IPS-18c (cell line): ENCODE results near the gene TRIM42.

Experiments used
- H3K4me3 ChIP-seq: 2 replicates; pipeline ENCODE4 v1.7.0; 2013; ENCODE audit warnings: low read depth, mild to moderate bottlenecking, low read length, moderate library complexity; ENCODE audit not compliant: insufficient read depth
- H3K9me3 ChIP-seq: one replicate; pipeline ENCODE4 v1.6.1; 2013; ENCODE audit warnings: mild to moderate bottlenecking, low read length, moderate library complexity; ENCODE audit not compliant: control insufficient read depth, insufficient read depth

The TRIM42 gene

GRCh38 chr3:140677764-140678163 is at the start of gene TRIM42:
Gene TRIM42, plus strand, starts transcription at chr3:140678064. Its CDS starts 166 bp downstream, at chr3:140678230.
- Histone ChIP-seq H3K9me3 (no peaks in the 10 kb centered on the region), H3K4me3 (no peak within 1 kb of the TSS; the same call in 1 of the 2 replicates)

DNA sequence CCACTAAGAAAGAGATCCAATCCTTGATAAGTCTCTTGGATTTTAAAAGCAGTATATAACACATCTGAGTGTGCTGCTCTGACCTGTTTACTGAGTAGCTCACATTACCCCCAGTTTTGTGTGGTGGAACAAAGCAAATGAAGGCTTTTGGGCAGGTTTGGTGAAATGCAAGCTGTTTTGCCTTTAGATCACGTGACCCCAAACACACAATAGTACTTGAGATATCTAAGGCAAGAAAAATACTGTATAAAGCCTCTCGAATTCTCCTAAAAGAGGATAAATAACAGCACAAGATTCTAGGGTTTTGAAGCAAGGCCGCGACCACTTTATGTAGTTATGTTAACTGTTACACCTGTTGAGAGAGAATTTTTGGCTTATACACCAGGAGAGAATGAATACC is 49.3 kb upstream of the TRIM42 start:
- no peaks in the 10 kb centered on the region for H3K9me3 ChIP-seq

GRCh38 chr3:140629357-140630137 is 48.3 kb upstream of the TRIM42 start:
- H3K9me3 ChIP-seq = no peaks in the 10 kb centered on the region
- no peak overlapping the region for H3K4me3 ChIP-seq

More for the DNA sequence above, 49.3 kb upstream of the TRIM42 start:
- H3K4me3 ChIP-seq = no peak overlapping the region

GRCh38 chr3:140630366-140630765 is 47.5 kb upstream of the TRIM42 start:
- no peaks in the 10 kb centered on the region for H3K9me3 ChIP-seq
- H3K4me3 ChIP-seq = no peak overlapping the region

- H3K4me3 ChIP-seq = no peak overlapping the region
Observed at GRCh38 chr3:140630866-140631265, 47.0 kb upstream of the TRIM42 start.

DNA sequence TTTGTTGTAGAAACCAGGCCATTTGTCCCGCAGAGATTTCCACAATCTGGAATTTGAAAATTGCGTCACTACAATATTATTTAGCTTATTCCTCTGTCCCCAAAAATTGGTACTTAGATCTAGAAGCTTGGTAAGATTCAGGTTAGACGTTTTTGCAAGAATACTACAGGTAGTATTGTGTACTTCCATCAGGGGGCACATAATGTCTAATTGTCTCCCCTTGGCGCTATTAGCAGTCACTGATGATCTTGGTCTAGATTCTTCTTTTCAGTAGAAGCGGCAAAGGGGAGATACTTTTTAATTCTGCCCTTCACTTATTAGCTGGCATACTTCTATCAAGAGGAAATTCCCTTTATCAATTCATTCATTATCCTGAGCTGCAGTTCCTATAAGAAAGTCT is 42.6 kb upstream of the TRIM42 start:
- H3K4me3 ChIP-seq = no peak overlapping the region
- H3K9me3 ChIP-seq = no peaks in the 10 kb centered on the region

More at GRCh38 chr3:140630866-140631265, 47.0 kb upstream of the TRIM42 start:
- H3K9me3 ChIP-seq = no peaks in the 10 kb centered on the region

DNA sequence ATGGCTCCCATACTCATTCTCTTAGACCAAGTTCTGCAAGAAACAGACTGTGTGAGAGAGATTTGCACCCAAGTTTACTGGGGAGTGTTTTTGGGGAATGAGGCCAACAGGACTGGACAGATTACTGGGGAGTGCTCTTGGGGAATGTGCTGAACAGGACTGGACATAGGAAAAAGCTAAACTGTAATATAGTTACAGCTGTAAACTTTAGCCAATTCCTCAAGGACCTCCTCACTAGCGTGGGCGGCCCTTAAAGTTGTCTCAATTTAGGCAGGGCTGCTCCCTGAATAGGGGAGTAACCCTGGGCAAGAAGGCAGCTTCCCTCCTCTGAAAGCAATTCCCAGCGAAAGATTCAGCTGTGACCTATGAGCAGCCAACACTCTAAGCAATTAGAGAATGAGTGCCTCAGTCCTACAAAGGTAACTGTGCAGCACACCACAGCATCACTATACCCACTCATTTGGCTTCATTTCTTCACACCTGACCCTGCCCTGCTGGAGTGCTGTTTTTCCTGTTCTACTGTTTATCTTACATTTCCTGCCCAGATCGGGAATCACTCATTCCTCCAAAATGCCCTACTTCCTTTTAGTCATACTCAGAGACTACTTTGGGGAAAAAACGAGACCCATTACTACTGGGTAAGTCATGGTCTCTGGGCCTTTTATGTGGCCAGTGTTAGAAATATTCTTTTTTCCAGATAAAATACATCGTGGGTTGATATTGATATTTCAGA is 41.3 kb upstream of the TRIM42 start:
- Histone ChIP-seq H3K9me3 (no peaks in the 10 kb centered on the region), H3K4me3 (no peak overlapping the region)

DNA sequence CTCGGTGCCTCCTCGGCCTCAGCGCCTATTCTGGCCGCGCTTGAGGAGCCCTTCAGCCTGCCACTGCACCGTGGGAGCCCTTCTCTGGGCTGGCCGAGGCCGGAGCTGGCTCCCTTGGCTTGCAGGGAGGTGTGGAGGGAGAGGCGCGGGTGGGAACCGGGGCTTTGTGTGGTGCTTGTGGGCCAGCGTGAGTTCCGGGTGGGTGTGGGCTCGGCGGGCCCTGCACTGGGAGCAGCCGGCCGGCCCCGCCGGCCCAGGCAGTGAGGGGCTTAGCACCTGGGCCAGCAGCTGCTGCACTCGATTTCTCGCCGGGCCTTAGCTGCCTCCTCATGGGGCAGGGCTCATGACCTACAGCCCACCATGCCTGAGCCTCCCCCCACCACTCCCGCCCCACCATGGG is 26.6 kb upstream of the TRIM42 start:
- Histone ChIP-seq H3K4me3 (no peak overlapping the region), H3K9me3 (no peaks in the 10 kb centered on the region)

DNA sequence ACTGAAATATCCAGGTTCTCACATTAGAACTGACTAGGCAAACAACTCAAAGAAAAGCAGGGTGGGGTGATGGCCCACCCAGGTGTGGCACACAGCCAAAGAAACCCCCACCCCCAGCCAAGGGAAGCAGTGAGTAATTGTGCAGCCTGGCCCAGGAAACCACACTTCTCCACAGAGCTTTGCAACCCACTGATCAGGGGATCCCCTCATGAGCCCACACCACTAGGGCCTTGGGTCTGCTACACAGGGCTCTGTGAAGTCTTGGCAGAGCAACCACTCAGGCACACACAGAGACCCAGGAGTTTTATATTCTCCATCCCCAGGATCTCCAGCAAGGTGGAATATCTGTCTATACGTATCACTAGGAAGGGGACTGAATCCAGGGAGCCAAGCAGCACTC is 22.2 kb upstream of the TRIM42 start:
- no peaks in the 10 kb centered on the region for H3K9me3 ChIP-seq
- no peak overlapping the region for H3K4me3 ChIP-seq

DNA sequence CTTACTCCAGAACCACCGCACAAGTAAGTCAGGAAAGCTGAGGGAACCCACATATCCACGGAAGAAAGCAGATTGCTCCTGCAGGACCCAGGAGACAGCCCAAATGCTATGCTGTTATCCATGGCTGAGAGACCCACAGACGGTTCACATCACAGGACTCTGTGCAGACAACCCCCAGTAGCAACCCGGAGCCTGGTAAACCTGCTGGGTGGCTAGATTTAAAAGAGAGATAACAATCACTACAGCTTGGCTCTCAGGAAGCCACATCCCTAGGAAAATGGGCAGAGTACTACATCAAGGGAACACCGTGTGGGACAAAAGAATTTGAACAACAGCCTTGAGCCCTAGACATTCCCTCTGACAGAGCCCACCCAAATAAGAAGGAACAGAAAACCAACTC is 13.8 kb upstream of the TRIM42 start:
- Histone ChIP-seq H3K4me3 (no peak overlapping the region), H3K9me3 (peaks cover 2% of the 10 kb centered on the region)

DNA sequence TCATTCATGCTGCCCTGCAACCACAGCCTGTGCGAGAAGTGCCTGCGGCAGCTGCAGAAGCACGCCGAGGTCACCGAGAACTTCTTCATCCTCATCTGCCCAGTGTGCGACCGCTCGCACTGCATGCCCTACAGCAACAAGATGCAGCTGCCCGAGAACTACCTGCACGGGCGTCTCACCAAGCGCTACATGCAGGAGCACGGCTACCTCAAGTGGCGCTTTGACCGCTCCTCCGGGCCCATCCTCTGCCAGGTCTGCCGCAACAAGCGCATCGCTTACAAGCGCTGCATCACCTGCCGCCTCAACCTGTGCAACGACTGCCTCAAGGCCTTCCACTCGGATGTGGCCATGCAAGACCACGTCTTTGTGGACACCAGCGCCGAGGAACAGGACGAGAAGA is 4.7 kb downstream of the TRIM42 start:
- H3K9me3 ChIP-seq = no peaks in the 10 kb centered on the region
- no peak overlapping the region for H3K4me3 ChIP-seq

DNA sequence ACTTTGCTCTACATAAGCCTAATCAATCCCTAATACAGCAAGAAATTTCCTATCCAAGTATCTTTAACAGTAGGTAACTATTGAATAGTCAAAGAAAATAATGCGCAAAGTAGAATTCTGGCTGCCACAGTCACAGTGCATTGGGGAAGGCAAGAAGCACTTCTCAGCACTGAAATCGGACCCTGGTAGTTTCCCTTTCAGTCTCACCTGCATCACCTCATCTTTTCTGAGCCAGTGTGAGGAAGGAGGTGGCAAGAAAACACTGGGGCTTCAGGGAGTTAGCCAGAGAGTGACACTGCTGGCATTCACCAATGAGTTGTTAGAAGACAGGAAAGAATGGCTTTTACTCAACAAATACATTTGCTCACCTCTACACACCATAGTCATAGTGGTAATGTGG is 8.3 kb downstream of the TRIM42 start:
- no peak overlapping the region for H3K4me3 ChIP-seq
- H3K9me3 ChIP-seq = no peaks in the 10 kb centered on the region

DNA sequence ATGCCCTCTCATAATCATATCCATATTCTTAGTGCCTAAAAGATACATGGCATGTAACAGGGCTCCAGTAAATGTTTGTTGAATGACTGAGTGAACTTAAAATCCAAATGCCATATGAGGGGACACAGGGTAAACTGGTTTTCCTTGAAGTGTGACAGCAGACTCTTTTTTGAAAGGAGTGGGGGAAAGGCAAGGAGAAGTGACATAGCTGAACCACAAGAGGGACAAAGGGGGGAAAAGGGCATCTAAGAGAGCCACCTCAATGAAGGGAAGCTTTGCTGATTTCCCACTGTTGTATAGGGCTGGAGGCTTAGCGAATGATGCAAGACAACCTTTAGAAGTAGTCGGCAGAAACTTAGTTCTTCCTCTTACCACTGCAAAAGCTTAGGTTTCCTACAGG is 9.1 kb downstream of the TRIM42 start:
- no peaks in the 10 kb centered on the region for H3K9me3 ChIP-seq
- no peak overlapping the region for H3K4me3 ChIP-seq

- H3K9me3 ChIP-seq = no peaks in the 10 kb centered on the region
- no peak overlapping the region for H3K4me3 ChIP-seq
Observed at GRCh38 chr3:140695361-140696061, 17.6 kb downstream of the TRIM42 start.

DNA sequence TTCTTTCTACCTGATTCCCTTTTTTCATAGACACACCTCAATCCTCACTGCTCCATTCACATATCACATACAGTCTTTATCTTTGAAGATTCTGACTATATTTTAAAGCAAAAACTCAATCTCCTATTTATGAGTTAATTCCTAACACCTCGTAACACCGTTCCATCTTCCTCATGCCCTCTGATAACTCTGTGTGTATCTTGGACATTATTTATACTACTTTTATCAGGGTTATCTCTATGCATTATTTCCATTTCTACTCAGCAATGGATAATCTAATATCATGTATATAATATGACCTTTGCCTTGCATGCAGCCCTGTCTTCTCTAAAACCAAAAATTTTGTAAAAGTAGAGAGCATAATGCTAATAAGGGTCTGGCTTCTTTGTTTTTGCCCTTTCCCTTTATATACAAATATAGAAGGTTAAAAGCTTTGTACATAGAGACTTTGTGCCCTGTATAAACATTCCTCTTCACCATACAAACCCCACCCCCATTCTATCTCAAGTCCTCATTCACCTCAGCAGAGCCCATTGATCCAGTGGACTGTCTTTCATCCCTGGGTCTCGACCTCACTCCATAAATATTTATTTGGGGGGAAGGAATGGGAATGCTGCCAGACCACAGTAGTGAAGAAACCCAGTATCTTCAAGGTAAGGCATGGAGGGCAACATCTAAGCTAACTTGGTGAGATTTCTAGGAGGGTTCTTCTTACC is 21.8 kb downstream of the TRIM42 start:
- no peaks in the 10 kb centered on the region for H3K9me3 ChIP-seq
- no peak overlapping the region for H3K4me3 ChIP-seq

- no peak overlapping the region for H3K4me3 ChIP-seq
Observed at GRCh38 chr3:140702281-140702680, 24.4 kb downstream of the TRIM42 start.

DNA sequence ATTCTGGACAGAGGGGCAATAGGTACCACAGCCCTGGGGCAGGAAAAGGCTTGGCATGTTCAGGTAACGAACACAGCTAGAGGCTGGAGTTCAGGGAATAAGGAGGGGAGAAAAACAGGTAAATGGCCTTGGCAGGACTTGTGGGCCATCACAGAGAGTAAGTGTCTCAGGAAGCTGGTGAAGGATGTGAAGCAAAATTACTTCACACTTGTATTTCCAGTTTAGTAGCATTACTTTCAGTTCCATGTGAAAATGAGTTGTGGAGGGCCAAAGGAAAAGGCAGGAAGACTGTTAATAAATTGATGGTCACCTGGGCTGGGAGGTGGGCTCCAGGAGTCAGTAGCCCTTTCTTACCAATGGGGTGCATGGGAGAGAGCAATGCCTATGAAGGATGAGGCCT is 25.6 kb downstream of the TRIM42 start:
- H3K4me3 ChIP-seq = no peak overlapping the region
- H3K9me3 ChIP-seq = no peaks in the 10 kb centered on the region

More at GRCh38 chr3:140702281-140702680, 24.4 kb downstream of the TRIM42 start:
- no peaks in the 10 kb centered on the region for H3K9me3 ChIP-seq
